Upper lobe of left lung (tissue), 6 donors: ENCODE results near the gene SLC19A2. TPM values are rescaled to one million over a fixed set of nuclear protein-coding genes. Genes with fewer than 3 reads are reported as not detected.

Experiments used
- ATAC-seq, 2 donors: fragments of 200-7000 bp; cut with Tn5 transposase; one replicate each; pipeline ENCODE4 v1.9.1; 2022; ENCODE audit warnings: mild to moderate bottlenecking in 2 of 2, moderate library complexity in 2 of 2; ENCODE audit not compliant: low FRiP score in 2 of 2
- DNase-seq, 2 donors: peaks; one replicate each; pipeline ENCODE4 v3.0.0-alpha.2; 2019 to 2020
- H3K27ac ChIP-seq, 4 donors: fragments of 200-600 bp; sonication (generic); one replicate each; pipeline ENCODE4 v1.5.1; 2016 to 2019
- H3K27me3 ChIP-seq, 4 donors: fragments of 200-600 bp; sonication (generic); one replicate each; pipeline ENCODE4 v1.5.1; 2017 to 2019
- H3K36me3 ChIP-seq, 4 donors: fragments of 200-600 bp; sonication (generic); one replicate each; pipeline ENCODE4 v1.5.1; 2016 to 2019
- H3K4me1 ChIP-seq, 4 donors: fragments of 200-600 bp; sonication (generic); one replicate each; pipeline ENCODE4 v1.5.1; 2018 to 2019
- H3K4me3 ChIP-seq, 4 donors: fragments of 200-600 bp; sonication (generic); one replicate each; pipeline ENCODE4 v1.5.1; 2017 to 2019; ENCODE audit warnings: mild to moderate bottlenecking in 2 of 4, moderate library complexity in 1 of 4
- H3K9me3 ChIP-seq, 4 donors: fragments of 200-600 bp; sonication (generic); one replicate each; pipeline ENCODE4 v1.5.1; 2018 to 2019
- EP300 ChIP-seq, 4 donors: sonication (generic); formaldehyde crosslinking; IDR thresholded peaks; one replicate each; pipeline ENCODE4 v1.5.1; 2017; ENCODE audit warnings: antibody characterized with exemption in 4 of 4, control low read depth in 2 of 4
- POLR2A ChIP-seq, 4 donors: fragments of 450-650 bp; IDR thresholded peaks; one replicate each; pipeline ENCODE4 v1.5.1; 2016 to 2017; ENCODE audit warnings: antibody characterized with exemption in 4 of 4, mild to moderate bottlenecking in 2 of 4
- POLR2AphosphoS5 ChIP-seq, 2 donors: sonication (generic); formaldehyde crosslinking; IDR thresholded peaks; one replicate each; pipeline ENCODE4 v1.5.1; 2017; ENCODE audit warnings: antibody characterized with exemption in 2 of 2
- WGBS, 2 donors: methylation state at CpG; one replicate each; pipeline ENCODE4 v1.1.5; 2017 to 2018; 5-methylcytosine and 5-hydroxymethylcytosine counted together
- small RNA-seq, 4 donors: library from RNA; depleted of rRNA; stranded (forward); fragments of <200 nt; gene quantifications; one replicate each; pipeline ENCODE3, GENCODE V24; 2016
- total RNA-seq, 6 donors: library from RNA; depleted of rRNA in 4 of 6; stranded (reverse); fragments of >200 nt in 4 of 6; gene quantifications; one replicate each; pipeline versions ENCODE4 v1.1.0 to v1.2.1, GENCODE V29; 2016 to 2021
- TF ChIP-seq, protein P1 (sequence below), 6 experiments: fragments of 450-650 bp in 4 of 6; fragments of 200-600 bp in 2 of 6; sonication (generic) in 2 of 6; IDR thresholded peaks; one replicate each; pipeline ENCODE4 v1.5.1; 2016 to 2019; ENCODE audit warnings: antibody characterized with exemption in 6 of 6
- donor health status: DM: no; HTN: no; CAD: no; lungs with moderate emphysema.
- donor health status: DM: no; HTN: yes; CAD: no; lungs with severe emphysema.

Gene SLC19A2
- total RNA-seq, 6 donors from 2014 or later, result 8.4 to 37.1 (median 13.6) TPM

DNA sequence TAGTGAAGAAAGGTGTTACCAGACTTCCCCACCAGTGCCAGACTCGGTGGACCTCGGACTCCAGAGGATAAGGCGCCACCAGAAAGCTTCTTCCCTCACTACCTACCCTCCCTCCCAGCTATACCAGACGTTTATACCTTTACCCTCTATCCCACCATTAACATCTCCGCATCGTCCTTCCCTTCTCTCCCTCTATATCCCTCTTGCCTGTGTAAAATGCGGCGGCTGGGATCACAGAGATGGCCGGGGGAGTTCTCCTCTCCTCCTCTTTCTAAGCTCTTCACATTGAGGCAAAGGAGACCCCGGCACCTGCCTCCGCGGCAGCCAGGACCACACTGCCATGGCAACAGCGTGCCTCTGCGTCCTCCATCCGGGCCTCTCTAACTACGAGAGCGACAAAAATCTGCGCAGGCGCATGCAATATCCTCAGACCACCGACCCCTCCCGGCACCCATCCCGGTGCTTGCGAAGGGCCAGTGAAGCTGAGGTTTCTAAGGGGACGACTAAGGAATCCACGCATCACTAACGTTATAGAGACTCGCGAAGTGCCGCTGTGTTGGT, 58.6 kb downstream of the SLC19A2 start, which contains the start of gene CCDC181:
CCDC181 (minus strand) TSS at position 394 of the 561 bp plus-strand sequence. CDS start 2,547 bp downstream, outside the sequence.
- peak; percentile 29 to 56 for DNase-seq
- no peaks in the 10 kb centered on the region for H3K36me3 ChIP-seq
- TF ChIP-seq EP300 (IDR thresholded peaks at IDR 0.05), result no peak
- TF ChIP-seq, protein P1, sequence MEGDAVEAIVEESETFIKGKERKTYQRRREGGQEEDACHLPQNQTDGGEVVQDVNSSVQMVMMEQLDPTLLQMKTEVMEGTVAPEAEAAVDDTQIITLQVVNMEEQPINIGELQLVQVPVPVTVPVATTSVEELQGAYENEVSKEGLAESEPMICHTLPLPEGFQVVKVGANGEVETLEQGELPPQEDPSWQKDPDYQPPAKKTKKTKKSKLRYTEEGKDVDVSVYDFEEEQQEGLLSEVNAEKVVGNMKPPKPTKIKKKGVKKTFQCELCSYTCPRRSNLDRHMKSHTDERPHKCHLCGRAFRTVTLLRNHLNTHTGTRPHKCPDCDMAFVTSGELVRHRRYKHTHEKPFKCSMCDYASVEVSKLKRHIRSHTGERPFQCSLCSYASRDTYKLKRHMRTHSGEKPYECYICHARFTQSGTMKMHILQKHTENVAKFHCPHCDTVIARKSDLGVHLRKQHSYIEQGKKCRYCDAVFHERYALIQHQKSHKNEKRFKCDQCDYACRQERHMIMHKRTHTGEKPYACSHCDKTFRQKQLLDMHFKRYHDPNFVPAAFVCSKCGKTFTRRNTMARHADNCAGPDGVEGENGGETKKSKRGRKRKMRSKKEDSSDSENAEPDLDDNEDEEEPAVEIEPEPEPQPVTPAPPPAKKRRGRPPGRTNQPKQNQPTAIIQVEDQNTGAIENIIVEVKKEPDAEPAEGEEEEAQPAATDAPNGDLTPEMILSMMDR (IDR thresholded peaks at IDR 0.05), result no peak
- no peak for TF ChIP-seq POLR2AphosphoS5 (IDR thresholded peaks at IDR 0.05)
- no peak for TF ChIP-seq POLR2A (IDR thresholded peaks at IDR 0.05)
- peak within 1 kb of the TSS; percentile 3 to 40 (median 30) for H3K4me3 ChIP-seq
- 2% methylated on average over 20 to 29 of the region's 29 CpGs for WGBS, 2 donors
- no peaks in the 10 kb centered on the region for H3K9me3 ChIP-seq
- no peaks in the 10 kb centered on the region for H3K27me3 ChIP-seq
- ATAC-seq, result peak; percentile 46 to 75
- peaks cover 0 to 8% (median 2%) of the 10 kb centered on the region in 4 donors for H3K4me1 ChIP-seq
- H3K27ac ChIP-seq, result no peak within 1 kb of the TSS

DNA sequence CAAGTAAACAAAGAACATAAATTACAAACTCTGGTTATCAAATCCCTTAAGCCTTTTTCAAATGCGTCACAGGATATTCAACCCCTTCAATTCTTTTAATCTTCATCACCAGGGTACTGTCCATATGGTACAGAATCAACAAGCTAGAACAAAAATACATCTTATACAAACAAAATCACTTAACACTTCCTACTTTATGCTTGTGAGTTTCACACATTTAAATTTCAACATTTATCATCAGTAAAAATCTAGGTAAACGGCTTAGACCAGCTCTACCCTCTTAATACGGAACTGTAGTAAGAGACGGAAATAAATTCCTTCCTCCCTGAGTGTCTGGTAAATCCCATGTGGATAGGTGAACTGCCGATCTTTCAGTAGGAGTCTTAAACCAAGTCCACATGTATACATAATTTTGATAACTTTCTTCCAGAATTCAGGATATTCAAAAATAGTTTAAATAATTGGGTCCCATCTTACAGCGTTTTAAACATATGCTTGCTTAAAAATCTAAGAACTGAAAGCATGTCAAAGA, 59.5 kb downstream of the SLC19A2 start:
- DNase-seq (no peak), ATAC-seq (no peak)
- no peak overlapping the region for H3K27ac ChIP-seq
- H3K4me3 ChIP-seq, result peak overlapping the region in 1 of 4 donors; percentile 39
- no peaks in the 10 kb centered on the region for H3K9me3 ChIP-seq
- peaks cover 0 to 8% (median 2%) of the 10 kb centered on the region in 4 donors for H3K4me1 ChIP-seq
- no peaks in the 10 kb centered on the region for H3K27me3 ChIP-seq
- WGBS, 2 donors, result 54 to 68% methylated on average over 6 of the region's 6 CpGs
- TF ChIP-seq POLR2A (IDR thresholded peaks at IDR 0.05) (no peak), EP300 (IDR thresholded peaks at IDR 0.05) (no peak), POLR2AphosphoS5 (IDR thresholded peaks at IDR 0.05) (no peak)
- no peaks in the 10 kb centered on the region for H3K36me3 ChIP-seq

DNA sequence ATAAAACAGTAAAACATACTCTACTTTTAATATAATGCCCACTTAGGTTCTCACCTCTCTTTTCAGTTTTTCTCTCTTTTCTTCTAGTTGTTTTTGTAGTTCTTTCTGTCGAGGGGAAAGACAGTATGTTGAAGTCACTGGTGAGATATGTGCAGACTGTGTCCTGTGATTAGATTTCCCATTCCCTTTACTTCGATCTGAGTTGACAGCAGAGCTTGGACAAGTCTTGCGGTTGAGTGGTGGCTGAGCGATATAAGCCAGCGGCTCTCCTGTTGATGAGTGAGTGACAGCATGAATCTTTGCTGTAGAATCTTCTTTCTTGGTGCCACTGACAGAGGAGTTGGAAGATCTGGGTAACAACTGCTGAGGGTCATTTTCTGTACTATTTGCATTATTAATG, 64.4 kb downstream of the SLC19A2 start:
- DNase-seq, result no peak
- TF ChIP-seq EP300 (IDR thresholded peaks at IDR 0.05), result no peak
- TF ChIP-seq, protein P1 (IDR thresholded peaks at IDR 0.05), result no peak
- TF ChIP-seq POLR2AphosphoS5 (IDR thresholded peaks at IDR 0.05), result no peak
- TF ChIP-seq POLR2A (IDR thresholded peaks at IDR 0.05), result no peak
- H3K27ac ChIP-seq, result no peak overlapping the region
- no peaks in the 10 kb centered on the region for H3K4me1 ChIP-seq
- no peaks in the 10 kb centered on the region for H3K36me3 ChIP-seq
- H3K9me3 ChIP-seq, result no peaks in the 10 kb centered on the region
- H3K27me3 ChIP-seq, result no peaks in the 10 kb centered on the region
- WGBS, 2 donors, result 88 to 89% methylated on average over 5 of the region's 5 CpGs
- no peak for ATAC-seq
- H3K4me3 ChIP-seq, result no peak overlapping the region

DNA sequence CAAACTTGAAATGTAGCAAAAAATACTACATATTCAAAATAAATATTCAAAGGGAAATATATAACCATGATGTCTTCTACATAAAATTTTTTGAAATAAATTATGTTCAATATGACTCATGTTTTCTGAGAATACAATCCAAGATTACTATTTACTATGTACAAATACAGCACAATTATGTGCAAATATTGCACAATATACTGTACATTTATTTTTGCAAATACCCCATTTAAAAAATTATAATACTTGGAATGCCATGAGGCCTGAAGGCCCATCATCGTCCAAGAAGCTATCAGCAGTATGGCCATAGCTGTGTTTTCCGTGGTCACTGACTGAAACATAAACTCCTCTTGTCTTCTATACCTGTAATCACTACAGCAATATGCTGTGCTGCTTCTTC, 70.8 kb downstream of the SLC19A2 start:
- H3K4me1 ChIP-seq, result no peaks in the 10 kb centered on the region
- TF ChIP-seq POLR2AphosphoS5 (IDR thresholded peaks at IDR 0.05) (no peak), EP300 (IDR thresholded peaks at IDR 0.05) (no peak), POLR2A (IDR thresholded peaks at IDR 0.05) (no peak)
- TF ChIP-seq, protein P1 (IDR thresholded peaks at IDR 0.05), result no peak
- no peaks in the 10 kb centered on the region for H3K36me3 ChIP-seq
- no peak overlapping the region for H3K4me3 ChIP-seq
- WGBS, 2 donors, result 86 to 95% methylated on average over 2 of the region's 2 CpGs
- H3K27me3 ChIP-seq, result no peaks in the 10 kb centered on the region
- no peak for DNase-seq
- peaks cover 0 to 12% (median 4%) of the 10 kb centered on the region in 4 donors for H3K9me3 ChIP-seq
- no peak for ATAC-seq
- H3K27ac ChIP-seq, result no peak overlapping the region

Small RNAs within 50 kb of the gene (small RNA-seq; reads per million reads assigned to genes)
- gene AL021068.2, result 0 reads per million in 4 donors

Other genes starting within 250 kb of the SLC19A2 start
- gene NME7, start 118.1 kb downstream of the SLC19A2 start, total RNA-seq, result 10 to 100 TPM in 5 of 6 donors, 1 to 10 TPM in 1; 9.8 to 24.1 (median 12.1) TPM
- gene BLZF1, start 117.7 kb downstream of the SLC19A2 start, total RNA-seq, result 10 to 100 TPM; 11.4 to 33.5 (median 23.1) TPM
- gene CCDC181, start 58.5 kb downstream of the SLC19A2 start, total RNA-seq, result 1 to 10 TPM in 5 of 6 donors, under 1 TPM in 1; 0.29 to 6.9 (median 2.6) TPM
- 1 to 10 TPM in 5 of 6 donors, under 1 TPM in 1; 0.89 to 6.5 (median 2.2) TPM for gene F5, start 100.5 kb upstream of the SLC19A2 start, total RNA-seq
- 10 to 100 TPM in 2 of 6 donors, 1 to 10 TPM in 4; 1.0 to 40.4 (median 7.6) TPM for gene SELP, start 144.2 kb upstream of the SLC19A2 start, total RNA-seq
- gene SELL, start 225.7 kb upstream of the SLC19A2 start, total RNA-seq, result 10 to 100 TPM in 4 of 6 donors, 1 to 10 TPM in 2; 3.9 to 41.3 (median 14.5) TPM
- gene SELE, start 248.1 kb upstream of the SLC19A2 start, total RNA-seq, result 1 to 10 TPM in 1 of 6 donors, under 1 TPM in 4, not detected in 1; 0.20 to 8.5 (median 0.34) TPM